ENCODE results near the gene ESR1.

The ESR1 gene

DNA sequence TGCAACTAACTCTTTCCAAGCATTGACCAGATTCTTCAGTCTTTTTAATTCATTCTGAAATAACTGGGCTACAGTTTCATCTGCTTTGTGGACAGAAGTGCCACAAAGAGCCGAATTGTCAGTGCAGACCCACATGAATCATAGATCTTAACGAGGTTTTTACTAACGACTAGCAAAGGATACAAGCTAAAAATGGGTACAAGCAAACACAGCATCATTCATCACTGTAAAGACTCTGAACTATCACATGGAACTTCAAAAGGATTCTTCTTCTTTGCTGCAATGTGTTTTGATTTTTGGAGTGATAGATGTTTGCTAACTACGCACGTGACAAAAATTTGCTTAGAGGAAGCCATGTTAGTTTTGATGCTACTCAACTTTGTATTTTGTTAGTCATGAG, 227.1 kb downstream of the ESR1 start:
- H2AFZ ChIP-seq (ENCODE audit: low read depth), result no peak overlapping the region
- H3K79me2 ChIP-seq (ENCODE audit: insufficient read depth, low read depth), result no peaks in the 10 kb centered on the region
- H3K9ac ChIP-seq, result no peak overlapping the region
- no peaks in the 10 kb centered on the region for H4K20me1 ChIP-seq (ENCODE audit: insufficient read depth)
- H3K4me2 ChIP-seq, result no peak overlapping the region
- H3K36me3 ChIP-seq (ENCODE audit: insufficient read depth), result no peaks in the 10 kb centered on the region
- H3K4me1 ChIP-seq (ENCODE audit: low read depth, poor library complexity, severe bottlenecking), result no peaks in the 10 kb centered on the region
- H3K27ac ChIP-seq, result no peak overlapping the region
- H3K4me3 ChIP-seq (IDR thresholded peaks at IDR 0.05; ENCODE audit: insufficient read depth, low read depth, low read length), result no peak overlapping the region
- no peaks in the 10 kb centered on the region for H3K27me3 ChIP-seq (ENCODE audit: insufficient read depth, low read depth)
- TF ChIP-seq, protein P1, sequence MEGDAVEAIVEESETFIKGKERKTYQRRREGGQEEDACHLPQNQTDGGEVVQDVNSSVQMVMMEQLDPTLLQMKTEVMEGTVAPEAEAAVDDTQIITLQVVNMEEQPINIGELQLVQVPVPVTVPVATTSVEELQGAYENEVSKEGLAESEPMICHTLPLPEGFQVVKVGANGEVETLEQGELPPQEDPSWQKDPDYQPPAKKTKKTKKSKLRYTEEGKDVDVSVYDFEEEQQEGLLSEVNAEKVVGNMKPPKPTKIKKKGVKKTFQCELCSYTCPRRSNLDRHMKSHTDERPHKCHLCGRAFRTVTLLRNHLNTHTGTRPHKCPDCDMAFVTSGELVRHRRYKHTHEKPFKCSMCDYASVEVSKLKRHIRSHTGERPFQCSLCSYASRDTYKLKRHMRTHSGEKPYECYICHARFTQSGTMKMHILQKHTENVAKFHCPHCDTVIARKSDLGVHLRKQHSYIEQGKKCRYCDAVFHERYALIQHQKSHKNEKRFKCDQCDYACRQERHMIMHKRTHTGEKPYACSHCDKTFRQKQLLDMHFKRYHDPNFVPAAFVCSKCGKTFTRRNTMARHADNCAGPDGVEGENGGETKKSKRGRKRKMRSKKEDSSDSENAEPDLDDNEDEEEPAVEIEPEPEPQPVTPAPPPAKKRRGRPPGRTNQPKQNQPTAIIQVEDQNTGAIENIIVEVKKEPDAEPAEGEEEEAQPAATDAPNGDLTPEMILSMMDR (conservative IDR thresholded peaks at IDR 0.05; ENCODE audit: low read depth, low read length), result no peak

DNA sequence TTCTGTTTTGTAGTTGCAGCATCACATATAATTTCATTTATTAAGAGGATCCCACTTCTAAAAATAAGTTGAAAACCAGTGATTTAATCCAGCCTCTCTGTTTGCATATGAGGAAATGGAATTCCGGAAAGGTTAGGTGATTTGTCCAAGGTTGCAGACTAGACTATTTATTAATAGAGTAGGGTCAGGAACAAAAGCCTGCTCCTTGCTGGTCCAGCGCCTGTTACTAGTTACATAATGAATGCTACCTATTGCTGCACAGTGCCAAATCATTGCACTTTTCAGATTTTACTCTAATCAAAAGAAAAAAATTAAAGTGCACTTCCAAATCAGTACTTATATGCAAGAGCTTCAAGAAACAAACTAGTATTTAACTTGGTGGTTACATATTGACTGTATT, 238.6 kb downstream of the ESR1 start:
- no peak overlapping the region for H3K27ac ChIP-seq
- no peak overlapping the region for H3K9ac ChIP-seq
- no peak overlapping the region for H2AFZ ChIP-seq (ENCODE audit: low read depth)
- no peaks in the 10 kb centered on the region for H3K79me2 ChIP-seq (ENCODE audit: insufficient read depth, low read depth)
- no peak overlapping the region for H3K4me2 ChIP-seq
- H3K27me3 ChIP-seq (ENCODE audit: insufficient read depth, low read depth), result no peaks in the 10 kb centered on the region
- TF ChIP-seq, protein P1 (conservative IDR thresholded peaks at IDR 0.05; ENCODE audit: low read depth, low read length), result no peak
- no peaks in the 10 kb centered on the region for H3K36me3 ChIP-seq (ENCODE audit: insufficient read depth)
- no peaks in the 10 kb centered on the region for H3K4me1 ChIP-seq (ENCODE audit: low read depth, poor library complexity, severe bottlenecking)
- H4K20me1 ChIP-seq (ENCODE audit: insufficient read depth), result no peaks in the 10 kb centered on the region
- H3K4me3 ChIP-seq (IDR thresholded peaks at IDR 0.05; ENCODE audit: insufficient read depth, low read depth, low read length), result no peak overlapping the region

DNA sequence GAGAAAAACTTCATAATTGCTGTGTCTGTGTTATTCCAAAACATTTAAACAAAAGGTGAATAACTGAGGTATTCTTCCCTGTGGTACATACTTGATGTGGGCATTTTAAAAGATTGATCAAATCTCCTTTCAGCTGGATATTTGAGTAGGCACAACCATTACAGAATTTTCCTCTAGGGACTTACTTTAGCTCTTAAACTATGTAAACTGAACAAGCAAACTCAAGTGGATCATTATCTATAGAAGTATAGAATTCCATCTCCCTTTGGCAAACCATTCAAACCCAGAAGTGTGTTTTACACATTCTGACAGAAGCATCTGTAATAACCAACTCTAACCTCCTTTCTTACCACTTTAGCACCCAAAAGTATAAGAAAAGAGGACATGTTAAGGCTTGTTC, 241.4 kb downstream of the ESR1 start:
- Histone ChIP-seq H3K27me3 (ENCODE audit: insufficient read depth, low read depth) (no peaks in the 10 kb centered on the region), H3K4me3 (IDR thresholded peaks at IDR 0.05; ENCODE audit: insufficient read depth, low read depth, low read length) (no peak overlapping the region), H3K27ac (no peak overlapping the region), H3K4me2 (no peak overlapping the region), H2AFZ (ENCODE audit: low read depth) (no peak overlapping the region), H4K20me1 (ENCODE audit: insufficient read depth) (no peaks in the 10 kb centered on the region), H3K79me2 (ENCODE audit: insufficient read depth, low read depth) (no peaks in the 10 kb centered on the region), H3K4me1 (ENCODE audit: low read depth, poor library complexity, severe bottlenecking) (no peaks in the 10 kb centered on the region), H3K36me3 (ENCODE audit: insufficient read depth) (no peaks in the 10 kb centered on the region), H3K9ac (no peak overlapping the region)
- TF ChIP-seq, protein P1 (conservative IDR thresholded peaks at IDR 0.05; ENCODE audit: low read depth, low read length), result no peak

DNA sequence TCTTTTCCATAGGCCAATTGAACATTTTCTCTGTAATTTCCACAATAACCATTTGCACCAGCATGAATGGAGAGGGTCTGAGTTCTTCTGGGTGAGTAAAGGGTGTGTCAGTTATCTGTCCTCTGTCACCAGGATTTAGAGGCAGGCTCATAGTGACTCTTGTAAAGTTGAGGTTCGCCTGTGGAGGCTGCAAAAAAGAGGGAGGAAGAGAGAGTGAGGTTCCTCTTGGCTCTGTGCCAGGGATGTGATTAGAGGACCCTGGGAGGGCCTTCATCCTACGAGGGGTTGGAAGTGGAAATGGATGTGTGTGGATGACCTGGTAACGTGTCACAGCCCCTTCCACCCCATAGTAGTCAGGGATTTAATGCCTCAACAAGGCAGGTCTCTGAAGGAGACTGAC, 242.0 kb downstream of the ESR1 start:
- Histone ChIP-seq H3K9ac (no peak overlapping the region), H4K20me1 (ENCODE audit: insufficient read depth) (no peaks in the 10 kb centered on the region), H3K79me2 (ENCODE audit: insufficient read depth, low read depth) (no peaks in the 10 kb centered on the region), H2AFZ (ENCODE audit: low read depth) (no peak overlapping the region), H3K27me3 (ENCODE audit: insufficient read depth, low read depth) (no peaks in the 10 kb centered on the region), H3K4me3 (IDR thresholded peaks at IDR 0.05; ENCODE audit: insufficient read depth, low read depth, low read length) (no peak overlapping the region), H3K36me3 (ENCODE audit: insufficient read depth) (no peaks in the 10 kb centered on the region), H3K4me1 (ENCODE audit: low read depth, poor library complexity, severe bottlenecking) (no peaks in the 10 kb centered on the region), H3K27ac (no peak overlapping the region), H3K4me2 (no peak overlapping the region)
- TF ChIP-seq, protein P1 (conservative IDR thresholded peaks at IDR 0.05; ENCODE audit: low read depth, low read length), result no peak

Data from KMS-11 (cell line).